Mammary epithelial cell (primary cell): ENCODE results near the gene COL13A1.

ENCODE experiments used
- CTCF ChIP-seq, 2 donors: IDR thresholded peaks in 1 of 2; conservative IDR thresholded peaks in 1 of 2; 2 replicates each; pipeline ENCODE4 v1.5.1; 2011 to 2012; ENCODE audit warnings: inconsistent platforms in 2 of 2, low read length in 2 of 2, mild to moderate bottlenecking in 2 of 2, control low read depth in 1 of 2, low read depth in 1 of 2; ENCODE audit not compliant: insufficient read depth in 1 of 2; ENCODE audit errors: extremely low read depth in 1 of 2
- EZH2 ChIP-seq: IDR thresholded peaks from 2 replicates; pipeline ENCODE4 v1.6.1; 2012; ENCODE audit warnings: low read length, inconsistent platforms, borderline replicate concordance

- TF ChIP-seq CTCF (conservative IDR thresholded peaks at IDR 0.05 in 1 of 2, IDR thresholded peaks at IDR 0.05 in 1 of 2; ENCODE audit: extremely low read depth in 1 of 2, insufficient read depth in 1 of 2, low read depth in 1 of 2, low read length in 2 of 2) (no peak), EZH2 (no peak)
Observed at GRCh38 chr10:69816521-69816920, 14.8 kb downstream of the COL13A1 start.
